Measurements from ENCODE around the gene ZNF672.
A peak's percentile ranks its signal among the peaks of the same experiment; 100 is the strongest.
"Not testable (repeated sequence)": the region's sequence is repeated elsewhere in the genome, so short reads cannot be mapped to it uniquely, and the experiment has no call there.

Gene ZNF672

GRCh38 chr1:248857201-248857600, 19.2 kb downstream of the ZNF672 start:
- no peak for DNase-seq

GRCh38 chr1:248857749-248858095, 19.7 kb downstream of the ZNF672 start:
- DNase-seq = peak in 1 of 4 experiments; percentile 15

GRCh38 chr1:248858096-248858890, 20.3 kb downstream of the ZNF672 start:
- peak in 1 of 4 experiments; percentile 32 for DNase-seq

- DNase-seq = peak; percentile 91 to 97 (median 94)
Observed at GRCh38 chr1:248858891-248859889, 21.2 kb downstream of the ZNF672 start, which contains the start of gene ZNF692. Gene ZNF692, minus strand, starts transcription at chr1:248859085. Its CDS starts 776 bp downstream, at chr1:248858309.

- DNase-seq = no peak
Observed at GRCh38 chr1:248860007-248860406, 22.0 kb downstream of the ZNF672 start.

GRCh38 chr1:248861616-248862015, 23.6 kb downstream of the ZNF672 start:
- DNase-seq = no peak

- no peak for DNase-seq
Observed at GRCh38 chr1:248862695-248862997, 24.6 kb downstream of the ZNF672 start.

GRCh38 chr1:248862998-248863881, 25.2 kb downstream of the ZNF672 start:
- DNase-seq = peak; percentile 44 to 71 (median 54)

- DNase-seq = no peak
Observed at GRCh38 chr1:248871837-248872401, 33.9 kb downstream of the ZNF672 start.

- DNase-seq = peak in 1 of 4 experiments; percentile 17
Observed at GRCh38 chr1:248872752-248873408, 34.9 kb downstream of the ZNF672 start.

GRCh38 chr1:248873409-248873992, 35.5 kb downstream of the ZNF672 start:
- peak; percentile 76 to 97 (median 88) for DNase-seq

- peak; percentile 55 to 70 (median 63) for DNase-seq
Observed at GRCh38 chr1:248873993-248874533, 36.0 kb downstream of the ZNF672 start.

- no peak for DNase-seq
Observed at GRCh38 chr1:248881261-248881660, 43.2 kb downstream of the ZNF672 start.

- DNase-seq = not testable (repeated sequence)
Observed at GRCh38 chr1:248882427-248882826, 44.4 kb downstream of the ZNF672 start.

- no peak for DNase-seq
Observed at GRCh38 chr1:248884632-248885295, 46.7 kb downstream of the ZNF672 start.

GRCh38 chr1:248885646-248886045, 47.6 kb downstream of the ZNF672 start:
- no peak for DNase-seq

- DNase-seq = no peak
Observed at GRCh38 chr1:248886237-248886895, 48.3 kb downstream of the ZNF672 start.

GRCh38 chr1:248889914-248890243, 51.9 kb downstream of the ZNF672 start:
- DNase-seq = not testable (repeated sequence)

GRCh38 chr1:248890549-248891498, 52.8 kb downstream of the ZNF672 start:
- no peak for DNase-seq

Data from activated naive CD4-positive, alpha-beta T cell (primary cell).